HPDE6-E6E7 (cell line): ENCODE results near the gene KLHL7.
"Not testable (repeated sequence)": the region's sequence is repeated elsewhere in the genome, so short reads cannot be mapped to it uniquely, and the experiment has no call there.

Source experiments
- DNase-seq: peaks from one replicate; pipeline ENCODE4 v3.0.0; 2011; ENCODE audit warnings: missing footprints; ENCODE audit errors: extremely low spot score

The KLHL7 gene

DNA sequence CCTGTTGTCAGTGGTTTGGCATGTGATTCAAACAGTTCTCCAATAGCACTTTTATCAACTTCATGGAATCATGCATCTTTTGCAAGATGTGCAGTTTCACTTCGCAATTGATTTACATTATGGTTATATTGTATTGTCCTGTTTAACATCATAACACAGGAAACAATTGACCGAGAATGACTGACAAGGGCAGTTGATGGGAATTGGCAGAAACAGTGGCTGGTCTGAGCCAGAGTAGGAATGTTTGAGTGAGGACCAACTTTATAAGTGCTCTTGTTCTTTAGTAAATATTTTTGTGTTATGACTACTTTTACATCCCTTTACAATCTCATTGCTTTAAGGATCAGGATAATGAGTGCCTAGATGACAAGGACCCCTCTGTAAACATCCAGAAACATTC lies 2.2 kb downstream of the KLHL7 start:
- DNase-seq, result no peak

DNA sequence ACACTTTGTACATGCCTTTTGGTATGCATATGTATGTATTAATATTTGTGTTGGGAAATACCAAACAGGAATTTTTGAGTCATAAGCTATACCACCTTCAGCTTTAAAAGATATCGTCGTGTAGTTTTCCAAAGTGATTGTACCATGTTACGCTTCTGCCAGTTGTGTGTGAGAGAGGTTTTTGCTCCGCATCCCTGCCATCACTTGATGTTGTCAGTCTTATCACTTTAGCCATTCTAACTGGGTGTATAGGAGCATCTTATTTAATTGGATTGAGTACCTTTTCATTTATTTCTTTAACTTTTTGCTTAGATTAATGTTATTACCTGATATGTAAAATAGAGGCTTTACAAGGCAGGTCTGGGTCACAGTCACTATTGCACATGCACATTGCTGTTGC lies 3.4 kb downstream of the KLHL7 start:
- no peak for DNase-seq

DNA sequence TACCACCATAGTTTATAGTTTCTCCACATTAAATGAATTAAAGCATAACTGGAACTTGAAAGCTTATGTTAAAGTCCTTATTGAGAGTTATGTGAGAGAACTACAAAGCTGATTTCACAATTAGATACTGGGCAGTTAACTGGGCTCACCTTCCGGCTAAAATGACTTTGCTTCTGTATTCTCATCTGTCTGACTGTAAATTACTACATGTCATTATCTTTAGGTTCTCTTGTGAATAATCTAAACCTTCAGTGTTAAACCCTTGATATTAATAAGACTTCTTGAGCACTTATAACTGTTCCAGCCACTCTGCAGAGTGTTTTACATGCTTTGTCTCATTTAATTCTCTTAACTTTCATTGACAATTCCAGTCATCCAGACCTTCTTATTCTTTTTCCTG lies 3.9 kb downstream of the KLHL7 start:
- no peak for DNase-seq

DNA sequence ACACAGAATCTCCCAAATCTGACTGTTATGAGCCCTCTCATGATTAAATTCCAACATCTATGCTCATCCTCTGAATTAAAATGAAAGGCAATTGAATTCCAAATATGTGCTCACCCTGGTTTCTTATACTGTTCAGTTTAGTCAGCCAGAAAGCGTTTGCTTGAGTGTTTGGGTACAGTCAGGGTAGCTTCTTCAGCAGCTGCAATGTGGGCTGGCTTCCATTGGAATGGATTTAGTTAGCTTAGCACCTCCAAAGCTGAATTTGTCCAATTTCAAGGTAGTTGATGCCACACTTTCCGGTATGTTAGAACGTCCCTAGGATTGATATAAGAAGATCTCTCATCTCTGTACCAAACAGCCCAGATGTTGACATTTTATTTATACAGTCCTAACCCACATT lies 9.3 kb downstream of the KLHL7 start:
- no peak for DNase-seq

DNA sequence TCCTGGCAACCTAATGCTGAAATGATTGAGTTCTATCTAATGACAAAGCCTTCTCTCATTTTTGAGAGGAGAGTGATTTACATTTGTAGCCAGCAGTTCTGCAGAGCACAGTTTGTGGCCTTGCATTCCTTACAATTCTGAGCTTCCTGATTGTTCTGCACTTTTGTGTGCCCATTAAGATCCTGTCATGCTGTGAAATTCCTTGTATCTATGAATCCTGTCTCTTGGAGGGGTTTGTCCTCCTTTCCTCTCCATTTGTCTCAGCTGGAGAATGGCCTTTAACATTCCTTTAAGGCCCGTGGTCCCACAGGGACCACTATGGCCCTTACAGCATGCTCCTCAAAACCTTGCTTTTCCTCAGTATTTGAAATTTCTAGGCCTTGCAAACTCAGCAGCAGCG lies 10.4 kb downstream of the KLHL7 start:
- no peak for DNase-seq

DNA sequence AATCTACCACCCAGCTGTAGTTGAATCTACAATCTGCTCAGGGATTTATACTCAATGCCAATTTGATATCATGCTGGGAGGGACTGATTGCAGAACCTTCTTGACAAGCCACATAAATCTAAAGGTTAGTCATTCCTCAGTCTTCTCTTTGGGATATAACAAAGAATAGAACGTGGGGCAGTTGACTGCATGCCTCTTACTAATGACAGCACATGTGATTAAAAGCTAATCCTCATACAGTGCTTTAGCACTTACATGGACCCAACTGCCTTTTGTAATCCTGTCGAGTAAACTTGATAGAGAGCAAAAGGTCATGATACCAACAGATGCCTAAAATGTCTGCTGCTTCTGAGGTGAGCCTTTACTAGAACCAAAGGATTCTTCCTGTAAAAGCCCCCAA lies 12.3 kb downstream of the KLHL7 start:
- DNase-seq, result no peak

DNA sequence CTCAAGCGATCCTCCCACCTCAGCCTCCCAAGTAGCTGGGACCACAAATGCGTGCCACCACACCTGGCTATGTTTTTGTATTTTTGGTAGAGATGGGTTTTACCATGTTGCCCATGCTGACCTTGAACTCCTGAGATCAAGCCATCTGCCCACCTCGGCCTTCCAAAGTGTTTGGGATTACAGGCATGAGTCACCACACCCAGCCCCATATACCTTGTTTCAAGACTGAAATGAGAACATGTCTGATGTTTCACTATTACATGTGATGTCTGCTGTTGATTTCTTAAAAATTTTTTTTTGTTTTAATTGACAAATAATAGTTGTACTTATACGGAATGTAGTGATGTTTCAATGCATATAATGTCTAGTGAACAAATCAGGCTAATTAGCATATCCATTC lies 14.5 kb downstream of the KLHL7 start:
- no peak for DNase-seq

DNA sequence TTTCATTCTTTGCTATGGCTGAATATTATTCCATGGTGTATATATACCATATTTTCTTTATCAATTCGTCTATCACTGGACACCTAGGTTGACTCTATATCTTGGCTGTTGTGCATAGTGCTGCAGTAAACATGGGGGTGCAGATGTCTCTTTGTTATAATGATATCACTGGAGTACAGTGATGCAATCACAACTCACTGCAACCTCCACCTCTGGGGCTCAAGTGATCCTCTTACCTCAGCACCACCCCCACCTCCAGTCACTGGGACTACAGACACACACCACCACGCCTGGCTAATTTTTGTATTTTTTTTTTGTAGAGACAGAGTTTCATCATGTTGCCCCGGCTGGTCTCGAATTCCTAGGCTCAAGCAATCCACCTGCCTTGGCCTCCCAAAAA lies 15.6 kb downstream of the KLHL7 start:
- DNase-seq, result no peak

DNA sequence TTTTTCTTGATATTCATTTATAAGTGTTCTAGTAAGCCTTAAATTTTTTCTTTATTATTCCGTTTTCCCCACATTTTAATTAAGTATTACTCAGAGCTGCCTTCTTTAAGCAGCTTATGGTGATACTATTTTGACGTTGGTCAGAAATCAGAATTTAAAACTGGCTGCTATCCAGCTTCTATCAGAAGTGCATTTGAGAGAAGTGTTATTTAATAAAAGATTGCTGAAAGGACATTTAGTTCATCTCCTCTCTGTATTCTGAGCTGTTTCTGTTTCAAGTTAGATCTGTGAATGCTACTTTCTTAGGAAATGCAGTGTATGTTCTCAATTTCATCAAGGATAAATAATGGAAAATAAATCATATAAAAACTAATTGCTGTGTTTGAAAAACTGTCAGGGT lies 17.4 kb downstream of the KLHL7 start:
- DNase-seq, result no peak

DNA sequence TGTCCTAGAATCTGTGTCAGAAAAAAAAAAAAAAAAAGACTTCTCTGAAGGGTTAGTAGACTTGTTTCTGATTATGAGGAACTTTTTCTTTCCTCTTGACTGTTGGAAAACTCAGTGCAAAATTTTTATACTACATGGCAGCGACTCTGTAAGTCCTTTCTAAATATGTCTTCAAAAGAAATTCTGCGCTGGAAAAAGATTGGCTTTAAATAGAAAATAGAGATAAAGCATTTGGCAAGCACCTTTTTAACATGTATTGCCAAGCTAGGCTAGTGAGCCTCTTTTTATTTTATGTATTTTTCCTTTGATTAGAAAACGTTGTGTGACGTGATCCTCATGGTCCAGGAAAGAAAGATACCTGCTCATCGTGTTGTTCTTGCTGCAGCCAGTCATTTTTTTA lies 17.9 kb downstream of the KLHL7 start:
- DNase-seq, result no peak

DNA sequence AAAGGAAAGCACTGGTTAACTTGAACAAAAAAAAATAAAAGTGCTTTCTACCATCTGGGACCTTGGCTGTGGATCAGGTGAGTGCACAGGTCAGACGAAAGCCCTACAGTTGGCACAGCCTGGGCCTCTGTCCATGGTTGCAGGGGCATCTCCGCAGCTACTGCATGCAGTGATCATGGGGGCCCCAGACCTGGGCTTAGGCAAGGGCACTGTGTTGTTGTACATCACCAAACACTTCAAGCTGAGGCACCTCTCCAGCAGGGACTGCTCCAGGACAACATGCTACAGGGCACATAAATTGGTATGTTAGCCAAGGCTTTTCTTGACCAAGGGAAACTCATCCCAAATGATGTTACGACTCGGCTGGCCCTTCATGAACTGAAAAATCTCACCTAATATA lies 23.5 kb downstream of the KLHL7 start:
- DNase-seq, result no peak

DNA sequence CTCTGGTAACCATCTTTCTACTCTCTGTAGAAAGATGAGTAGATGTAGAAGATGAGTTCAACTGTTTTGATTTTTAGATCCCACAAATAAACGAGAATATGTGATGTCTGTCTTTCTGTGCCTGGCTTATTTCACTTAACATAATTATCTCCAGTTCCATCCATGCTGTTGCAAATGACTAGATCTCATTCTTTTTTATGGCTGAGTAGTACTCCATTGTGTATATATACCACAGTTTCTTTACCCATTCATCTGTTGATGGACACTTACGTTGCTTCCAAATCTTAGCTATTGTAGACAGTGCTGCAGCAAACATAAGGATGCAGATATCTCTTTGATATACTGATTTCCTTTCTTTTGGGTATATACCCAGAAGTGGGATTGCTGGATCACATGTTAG lies 26.2 kb downstream of the KLHL7 start:
- DNase-seq, result not testable (repeated sequence)

DNA sequence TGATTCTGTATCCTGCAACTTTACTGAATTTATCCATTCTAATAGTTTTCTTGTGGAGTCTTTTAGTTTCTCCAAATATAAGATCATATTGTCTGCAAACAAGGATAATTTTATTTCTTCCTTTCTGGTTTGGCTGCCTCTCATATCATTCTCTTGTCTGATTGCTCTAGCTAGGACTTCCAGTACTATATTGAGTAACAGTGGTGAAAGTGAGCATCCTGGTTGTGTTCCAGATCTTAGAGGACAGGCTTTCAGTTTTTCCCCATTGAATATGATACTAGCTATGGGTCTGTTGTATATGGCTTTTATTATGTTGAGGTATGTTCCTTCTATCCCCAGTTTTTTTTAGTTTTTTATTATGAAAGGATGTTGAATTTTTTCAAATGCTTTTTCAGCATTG lies 28.2 kb downstream of the KLHL7 start:
- DNase-seq, result no peak

DNA sequence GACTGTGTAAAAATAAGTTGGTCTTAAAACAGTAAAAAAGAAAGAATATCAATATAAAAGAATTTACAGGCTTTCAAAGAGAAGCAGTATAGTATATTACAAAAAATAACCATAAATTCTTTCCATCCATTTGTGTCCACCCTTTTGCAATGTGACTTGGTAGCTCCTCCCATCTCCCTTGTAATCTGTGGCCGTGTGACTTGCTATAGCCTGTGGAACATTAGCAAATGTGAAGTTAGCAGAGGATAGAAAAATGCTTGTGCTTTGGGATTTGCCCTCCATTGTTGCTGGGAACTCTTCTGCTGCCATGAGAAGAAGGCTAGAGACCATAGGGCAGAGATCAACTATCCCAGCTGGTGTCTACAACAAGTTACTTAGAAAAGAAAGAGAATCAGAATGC lies 30.2 kb downstream of the KLHL7 start:
- no peak for DNase-seq

DNA sequence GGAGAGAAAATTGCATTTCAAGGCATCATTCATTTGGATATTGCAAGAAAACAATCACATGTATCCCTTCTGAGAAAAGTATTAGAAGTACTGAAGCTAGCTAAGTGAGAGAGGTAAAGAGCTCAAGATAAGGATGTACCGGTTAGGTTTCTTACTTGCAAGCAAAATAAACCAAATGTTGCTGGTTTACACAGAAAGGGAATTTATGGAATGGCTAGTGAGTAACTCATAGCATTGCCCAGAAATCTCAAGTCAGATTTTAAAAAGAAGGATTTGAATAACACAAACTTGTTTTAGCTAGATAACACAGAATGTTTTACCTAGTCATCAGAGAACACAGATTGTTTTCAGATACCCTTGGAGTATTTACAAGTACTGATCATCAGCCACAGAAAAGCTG lies 30.6 kb downstream of the KLHL7 start:
- no peak for DNase-seq

DNA sequence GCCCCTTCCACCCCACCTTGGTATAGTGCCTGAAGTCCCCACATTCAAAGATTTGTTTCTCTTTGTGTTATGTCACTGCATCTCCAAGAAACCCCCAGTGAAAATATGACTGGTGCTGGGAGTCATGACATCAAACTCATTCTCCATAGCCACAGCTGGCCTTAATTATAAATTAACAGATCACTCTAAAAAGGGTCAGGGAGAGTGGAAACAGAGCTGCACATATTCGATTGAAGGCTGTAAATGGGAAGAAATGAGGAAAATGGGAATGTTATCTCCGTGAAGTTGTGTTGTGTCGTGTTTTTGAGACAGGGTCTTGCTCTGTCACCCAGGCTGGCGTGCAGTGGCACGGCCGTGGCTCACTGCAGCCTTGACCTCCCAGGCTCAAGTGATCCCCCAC lies 52.1 kb downstream of the KLHL7 start:
- no peak for DNase-seq

DNA sequence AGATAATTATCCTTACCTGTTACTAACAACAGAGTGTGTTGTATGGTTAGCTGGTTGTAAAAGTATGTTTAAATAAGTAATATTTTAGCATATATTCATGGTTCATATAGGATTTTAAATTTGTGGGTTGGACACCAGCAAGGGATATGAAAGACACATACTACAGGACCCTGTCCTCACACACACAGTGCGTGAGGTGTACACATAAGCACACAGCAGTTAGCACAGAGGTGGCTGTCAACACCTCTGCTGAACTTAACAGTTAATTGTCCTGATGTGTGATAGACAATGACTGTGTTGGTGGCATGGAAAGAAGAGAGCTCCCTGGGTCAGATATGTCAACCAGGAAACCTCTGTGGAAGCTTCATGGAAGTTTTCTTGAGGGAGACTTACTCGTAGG lies 53.0 kb downstream of the KLHL7 start:
- DNase-seq, result no peak

DNA sequence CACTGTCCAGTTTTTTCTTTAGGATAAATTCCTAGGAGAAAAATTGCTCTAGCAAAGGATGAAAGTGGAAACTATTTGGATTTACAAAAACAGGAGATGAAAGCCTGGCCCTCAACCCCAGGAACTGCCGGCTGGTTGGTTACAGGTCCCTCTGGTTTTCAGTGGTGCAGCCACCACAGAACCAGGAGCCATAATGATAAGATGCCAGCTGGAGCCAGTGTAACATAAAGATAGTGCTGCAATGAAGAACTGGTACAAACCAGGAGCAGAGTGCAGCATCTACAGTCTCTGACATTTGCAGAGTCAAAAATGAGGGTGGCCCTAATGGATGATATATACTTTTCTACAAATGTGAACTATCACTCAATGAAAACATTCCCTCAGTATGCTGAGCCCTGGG lies 55.9 kb downstream of the KLHL7 start:
- no peak for DNase-seq

DNA sequence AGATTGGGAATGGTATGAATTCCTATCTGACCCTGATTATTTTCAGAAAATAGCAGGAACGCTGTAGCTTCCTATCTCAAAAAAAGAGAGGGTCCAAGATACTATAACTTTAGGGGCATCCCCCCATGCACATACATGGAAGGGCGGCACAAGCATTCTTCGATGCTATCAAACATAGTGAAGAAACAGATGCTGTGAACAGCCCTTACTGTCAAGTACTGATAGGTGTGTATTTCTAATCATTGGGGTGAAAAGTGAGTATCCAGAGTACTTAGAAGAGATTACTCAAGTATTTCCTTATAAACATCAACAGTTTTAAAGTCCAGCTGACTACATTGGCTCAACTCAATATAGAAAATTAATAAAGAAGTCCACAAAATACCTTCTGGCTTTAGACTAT lies 59.3 kb downstream of the KLHL7 start:
- DNase-seq, result no peak

DNA sequence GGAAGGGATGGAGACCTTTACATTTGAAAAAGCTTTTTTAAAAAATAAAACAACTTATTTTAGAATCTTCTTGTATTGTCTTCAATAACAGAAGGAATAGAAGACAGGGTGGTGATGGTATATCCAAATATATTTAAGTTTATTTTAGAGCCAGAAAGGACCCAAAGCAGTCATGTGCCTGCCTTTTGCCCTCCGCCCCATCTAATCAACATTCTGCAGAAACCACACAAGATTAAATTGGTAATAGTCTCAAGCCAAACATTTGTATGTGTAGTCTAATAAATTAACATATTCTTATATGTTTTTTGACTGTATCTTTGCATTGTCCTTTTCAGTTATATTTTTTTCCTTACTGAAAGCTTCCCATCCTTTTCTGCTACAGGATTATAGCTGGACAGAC lies 59.7 kb downstream of the KLHL7 start:
- DNase-seq, result no peak

DNA sequence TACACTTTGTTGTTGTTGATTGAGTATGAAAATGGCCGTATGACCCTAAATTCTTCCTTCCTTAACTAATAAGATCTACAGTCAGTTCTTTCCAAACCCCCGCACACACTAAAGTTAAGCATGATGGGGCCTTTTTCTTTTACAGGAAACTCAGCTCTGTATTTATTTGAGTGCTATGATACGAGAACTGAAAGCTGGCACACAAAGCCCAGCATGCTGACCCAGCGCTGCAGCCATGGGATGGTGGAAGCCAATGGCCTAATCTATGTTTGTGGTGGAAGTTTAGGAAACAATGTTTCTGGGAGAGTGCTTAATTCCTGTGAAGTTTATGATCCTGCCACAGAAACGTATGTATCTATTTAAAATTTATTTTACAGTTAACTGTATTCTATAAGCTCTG lies 62.1 kb downstream of the KLHL7 start:
- DNase-seq, result no peak

DNA sequence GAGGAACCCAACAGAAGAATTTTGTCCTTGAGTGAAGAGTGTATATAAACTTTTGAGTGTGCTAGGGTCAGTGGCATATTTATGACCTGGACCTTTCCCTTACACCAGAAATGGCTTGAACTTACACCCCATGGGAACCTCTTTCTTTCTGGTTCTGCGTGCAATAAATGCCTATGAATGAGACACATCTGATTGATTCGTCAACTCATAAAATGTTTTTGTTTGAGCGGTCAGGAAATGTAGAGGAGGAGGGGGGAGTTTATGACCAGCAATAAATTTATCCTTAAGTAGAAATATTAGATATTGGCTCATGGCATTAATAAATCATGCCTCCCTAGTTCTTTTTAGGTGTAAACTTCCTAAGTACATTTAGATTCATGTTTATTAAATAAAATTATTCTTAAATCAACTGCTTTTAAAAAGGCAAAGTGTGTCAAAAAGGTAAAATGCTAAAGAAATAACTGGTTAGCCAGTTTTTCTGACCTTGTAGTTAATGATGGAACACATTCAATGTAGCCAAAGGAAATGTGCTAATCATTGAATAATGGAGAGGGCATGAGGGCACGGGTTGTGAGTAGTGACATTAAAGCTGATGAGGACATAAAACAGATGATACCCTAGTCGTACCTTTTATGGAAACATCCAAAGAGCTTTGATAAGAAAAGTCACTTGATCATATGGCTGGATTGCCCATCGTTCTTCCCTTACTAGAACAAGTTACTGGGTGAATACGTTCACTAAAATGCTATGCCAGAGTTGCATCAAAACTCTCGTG lies 62.7 kb downstream of the KLHL7 start:
- DNase-seq, result no peak

DNA sequence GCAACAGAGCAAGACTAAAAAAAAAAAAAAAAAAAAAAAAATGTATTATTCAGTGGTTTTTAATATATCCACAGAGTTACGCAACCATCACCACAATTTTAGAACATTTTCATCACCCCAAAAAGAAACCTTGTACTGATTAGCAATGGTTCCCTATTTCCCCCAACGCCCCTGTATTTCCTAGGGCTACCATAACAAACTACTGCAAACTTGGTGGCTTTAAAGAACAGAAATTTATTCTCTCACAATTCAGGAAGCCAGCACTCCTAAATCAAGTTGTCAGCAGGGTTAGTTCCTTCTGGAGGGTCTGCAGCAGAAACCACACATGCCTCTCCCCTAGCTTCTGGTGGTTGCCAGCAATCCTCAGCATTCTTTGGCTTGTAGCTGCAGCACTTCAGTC lies 70.4 kb downstream of the KLHL7 start:
- DNase-seq, result no peak
